Muscle layer of duodenum (tissue), 2 donors: ENCODE results near the gene PCNX1.
"Not testable (repeated sequence)": the region's sequence is repeated elsewhere in the genome, so short reads cannot be mapped to it uniquely, and the experiment has no call there.

Experiments
- H3K27ac ChIP-seq: one replicate; pipeline ENCODE4 v1.7.0; 2013; ENCODE audit warnings: mild to moderate bottlenecking, low read length
- H3K27me3 ChIP-seq: one replicate; pipeline ENCODE4 v1.7.0; 2013; ENCODE audit warnings: low read depth, mild to moderate bottlenecking, control low read depth, low read length
- H3K36me3 ChIP-seq, 2 donors: one replicate each; pipeline ENCODE4 v1.7.0; 2013; ENCODE audit warnings: low read length in 2 of 2, control low read depth in 1 of 2, mild to moderate bottlenecking in 1 of 2; ENCODE audit not compliant: insufficient read depth in 2 of 2, control insufficient read depth in 1 of 2
- H3K4me1 ChIP-seq, 2 donors: one replicate each; pipeline ENCODE4 v1.7.0; 2013; ENCODE audit warnings: low read length in 2 of 2, mild to moderate bottlenecking in 2 of 2, control low read depth in 1 of 2, moderate library complexity in 1 of 2; ENCODE audit not compliant: insufficient read depth in 2 of 2, control insufficient read depth in 1 of 2
- H3K4me3 ChIP-seq, 2 donors: one replicate each; pipeline ENCODE4 v1.7.0; 2013; ENCODE audit warnings: low read length in 2 of 2, low read depth in 1 of 2, mild to moderate bottlenecking in 1 of 2
- H3K9me3 ChIP-seq, 2 donors: one replicate each; pipeline ENCODE4 v1.7.0; 2013; ENCODE audit warnings: low read length in 2 of 2, control low read depth in 1 of 2, mild to moderate bottlenecking in 1 of 2; ENCODE audit not compliant: control insufficient read depth in 1 of 2
- donor health status: healthy.

The PCNX1 gene

GRCh38 chr14:70942342-70942706, 35.1 kb downstream of the PCNX1 start:
- peaks cover 0 to 5% of the 10 kb centered on the region in 2 donors for H3K36me3 ChIP-seq
- H3K4me1 ChIP-seq, result no peaks in the 10 kb centered on the region
- H3K27me3 ChIP-seq, result no peaks in the 10 kb centered on the region
- H3K4me3 ChIP-seq, result no peak overlapping the region
- H3K9me3 ChIP-seq, result peaks cover 0 to 6% of the 10 kb centered on the region in 2 donors
- H3K27ac ChIP-seq, result no peak overlapping the region

- H3K36me3 ChIP-seq, H3K27ac ChIP-seq, H3K4me1 ChIP-seq, H3K27me3 ChIP-seq, H3K9me3 ChIP-seq, H3K4me3 ChIP-seq: not testable (repeated sequence)
Observed at GRCh38 chr14:70942721-70943120, 35.5 kb downstream of the PCNX1 start.

- no peaks in the 10 kb centered on the region for H3K27me3 ChIP-seq
- H3K4me3 ChIP-seq, result no peak overlapping the region
- H3K27ac ChIP-seq, result no peak overlapping the region
- H3K4me1 ChIP-seq, result no peaks in the 10 kb centered on the region
- H3K36me3 ChIP-seq, result peaks cover 4 to 15% of the 10 kb centered on the region in 2 donors
- peaks cover 0 to 11% of the 10 kb centered on the region in 2 donors for H3K9me3 ChIP-seq
Observed at GRCh38 chr14:70943838-70944237, 36.6 kb downstream of the PCNX1 start.

- no peak overlapping the region for H3K4me3 ChIP-seq
- peaks cover 0 to 11% of the 10 kb centered on the region in 2 donors for H3K9me3 ChIP-seq
- H3K27me3 ChIP-seq, result no peaks in the 10 kb centered on the region
- H3K4me1 ChIP-seq, result no peaks in the 10 kb centered on the region
- peaks cover 10 to 15% of the 10 kb centered on the region in 2 donors for H3K36me3 ChIP-seq
- H3K27ac ChIP-seq, result no peak overlapping the region
Observed at GRCh38 chr14:70947739-70948138, 40.5 kb downstream of the PCNX1 start.

GRCh38 chr14:70952485-70952884, 45.2 kb downstream of the PCNX1 start:
- H3K27me3 ChIP-seq, result no peaks in the 10 kb centered on the region
- peaks cover 8 to 9% of the 10 kb centered on the region in 2 donors for H3K36me3 ChIP-seq
- no peaks in the 10 kb centered on the region for H3K4me1 ChIP-seq
- peaks cover 0 to 4% of the 10 kb centered on the region in 2 donors for H3K9me3 ChIP-seq
- no peak overlapping the region for H3K27ac ChIP-seq
- no peak overlapping the region for H3K4me3 ChIP-seq

GRCh38 chr14:70954068-70954467, 46.8 kb downstream of the PCNX1 start:
- H3K27me3 ChIP-seq, result no peaks in the 10 kb centered on the region
- peaks cover 0 to 6% of the 10 kb centered on the region in 2 donors for H3K36me3 ChIP-seq
- H3K4me1 ChIP-seq, result no peaks in the 10 kb centered on the region
- H3K9me3 ChIP-seq, result no peaks in the 10 kb centered on the region
- H3K4me3 ChIP-seq, result no peak overlapping the region
- H3K27ac ChIP-seq, result no peak overlapping the region

- Histone ChIP-seq H3K9me3 (no peaks in the 10 kb centered on the region), H3K36me3 (no peaks in the 10 kb centered on the region), H3K4me3 (no peak overlapping the region), H3K4me1 (no peaks in the 10 kb centered on the region), H3K27me3 (no peaks in the 10 kb centered on the region), H3K27ac (no peak overlapping the region)
Observed at GRCh38 chr14:70955543-70956480, 48.6 kb downstream of the PCNX1 start.

DNA sequence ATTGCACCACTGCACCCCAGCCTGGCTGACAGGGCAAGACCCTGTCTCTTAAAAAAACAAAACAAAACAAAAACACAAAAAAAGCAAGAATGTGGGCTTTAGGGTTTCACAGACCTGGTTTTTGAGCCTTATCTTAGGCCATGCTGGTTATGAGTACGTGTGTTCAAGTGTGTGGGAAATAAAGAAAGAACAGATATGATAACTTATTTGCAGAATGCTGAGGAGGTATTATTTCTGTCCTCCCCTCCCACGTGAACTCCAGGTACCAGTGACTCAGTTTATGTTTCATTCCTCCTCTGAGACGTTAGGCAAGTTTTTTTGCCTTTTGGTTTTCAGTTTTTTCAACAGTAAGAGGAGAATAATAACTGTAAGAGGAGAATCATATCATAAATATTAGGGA, 49.3 kb downstream of the PCNX1 start:
- H3K27ac ChIP-seq, result no peak overlapping the region
- no peak overlapping the region for H3K4me3 ChIP-seq
- no peaks in the 10 kb centered on the region for H3K36me3 ChIP-seq
- H3K4me1 ChIP-seq, result no peaks in the 10 kb centered on the region
- H3K9me3 ChIP-seq, result no peaks in the 10 kb centered on the region
- H3K27me3 ChIP-seq, result no peaks in the 10 kb centered on the region

DNA sequence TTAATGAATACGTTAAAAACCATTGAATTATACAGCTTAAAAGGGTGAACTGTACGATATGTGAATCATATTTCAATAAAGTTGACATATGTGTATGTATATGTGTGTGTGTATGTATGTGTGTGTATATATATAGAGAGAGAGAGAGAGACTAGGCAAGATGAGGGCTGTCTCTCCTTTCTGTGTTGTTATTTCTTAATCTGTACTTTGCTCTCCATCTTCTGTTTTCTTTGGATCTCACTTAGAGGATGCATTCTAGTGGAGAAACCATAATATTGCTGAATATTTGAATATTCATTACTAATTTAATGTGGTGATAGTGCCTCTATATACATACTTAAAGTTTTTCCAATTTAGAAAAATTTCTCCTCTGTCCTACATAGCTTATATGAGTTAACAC, 50.5 kb downstream of the PCNX1 start:
- Histone ChIP-seq H3K36me3 (peaks cover 0 to 2% of the 10 kb centered on the region in 2 donors), H3K4me3 (no peak overlapping the region), H3K9me3 (no peaks in the 10 kb centered on the region), H3K27ac (no peak overlapping the region), H3K4me1 (no peaks in the 10 kb centered on the region), H3K27me3 (no peaks in the 10 kb centered on the region)

DNA sequence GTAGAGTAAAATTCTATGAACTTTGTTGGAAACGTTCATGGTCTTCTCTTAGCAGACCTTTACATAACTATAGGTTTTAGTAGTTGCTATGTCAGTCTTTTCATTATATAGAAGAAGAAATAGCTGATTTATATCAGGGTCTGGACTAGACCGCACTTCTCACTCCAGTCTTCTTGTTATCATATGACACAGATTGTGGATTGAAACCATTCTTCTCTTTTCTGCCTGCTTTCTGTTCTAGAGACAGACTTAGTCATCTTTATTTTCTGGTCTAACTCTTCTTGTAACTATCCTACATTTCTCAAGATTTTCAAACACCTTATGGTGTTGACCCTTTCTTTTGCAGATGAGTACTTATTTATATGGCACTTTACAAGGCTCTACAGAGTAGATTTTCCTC, 55.7 kb downstream of the PCNX1 start:
- Histone ChIP-seq H3K27me3 (no peaks in the 10 kb centered on the region), H3K4me1 (no peaks in the 10 kb centered on the region), H3K27ac (no peak overlapping the region), H3K4me3 (no peak overlapping the region), H3K36me3 (peaks cover 0 to 9% of the 10 kb centered on the region in 2 donors), H3K9me3 (no peaks in the 10 kb centered on the region)

- no peaks in the 10 kb centered on the region for H3K9me3 ChIP-seq
- peaks cover 9% of the 10 kb centered on the region in 2 donors for H3K36me3 ChIP-seq
- no peak overlapping the region for H3K4me3 ChIP-seq
- H3K27ac ChIP-seq, result no peak overlapping the region
- H3K27me3 ChIP-seq, result no peaks in the 10 kb centered on the region
- no peaks in the 10 kb centered on the region for H3K4me1 ChIP-seq
Observed at GRCh38 chr14:70964492-70964891, 57.2 kb downstream of the PCNX1 start.

- Histone ChIP-seq H3K9me3 (no peaks in the 10 kb centered on the region), H3K27ac (no peak overlapping the region), H3K4me3 (no peak overlapping the region), H3K27me3 (no peaks in the 10 kb centered on the region), H3K36me3 (peaks cover 6 to 20% of the 10 kb centered on the region in 2 donors), H3K4me1 (no peaks in the 10 kb centered on the region)
Observed at GRCh38 chr14:70971560-70971959, 64.3 kb downstream of the PCNX1 start.
